GM23338 (cell line): Measurements from ENCODE around the gene PTBP2. TPM values are rescaled to one million over a fixed set of nuclear protein-coding genes. Genes with fewer than 3 reads are reported as not detected.
A peak's percentile ranks its signal among the peaks of the same experiment; 100 is the strongest.

ENCODE experiments used
- ATAC-seq: fragments of 200-7000 bp; cut with Tn5 transposase; 3 replicates; pipeline ENCODE4 v1.9.1; 2020
- DNase-seq: peaks from one replicate; pipeline ENCODE4 v3.0.0-alpha.2; 2015; ENCODE audit warnings: low spot score
- H2AFZ ChIP-seq: fragments of 200-600 bp; sonication (generic); 2 replicates; pipeline ENCODE4 v1.8.0; 2016; ENCODE audit warnings: antibody characterized with exemption, mild to moderate bottlenecking, moderate library complexity
- H3F3A ChIP-seq: fragments of 200-600 bp; sonication (generic); replicated peaks from 2 replicates; pipeline ENCODE4 v1.8.0; 2017; ENCODE audit warnings: antibody characterized with exemption, mixed run types, low read depth
- H3K27ac ChIP-seq: fragments of 200-600 bp; sonication (generic); 2 replicates; pipeline ENCODE4 v1.6.1; 2016; ENCODE audit warnings: low read depth
- H3K27me3 ChIP-seq: fragments of 200-600 bp; sonication (generic); 2 replicates; pipeline ENCODE4 v1.8.0; 2016; ENCODE audit warnings: mild to moderate bottlenecking, mixed run types, moderate library complexity; ENCODE audit not compliant: insufficient read depth
- H3K36me3 ChIP-seq: fragments of 200-600 bp; sonication (generic); 2 replicates; pipeline ENCODE4 v1.8.0; 2016; ENCODE audit warnings: mild to moderate bottlenecking; ENCODE audit not compliant: insufficient read depth
- H3K4me1 ChIP-seq: fragments of 200-600 bp; sonication (generic); 2 replicates; pipeline ENCODE4 v1.8.0; 2016; ENCODE audit warnings: mild to moderate bottlenecking, moderate library complexity; ENCODE audit not compliant: insufficient read depth
- H3K4me2 ChIP-seq: fragments of 200-600 bp; sonication (generic); 2 replicates; pipeline ENCODE4 v1.7.1; 2017; ENCODE audit warnings: mixed run types
- H3K4me3 ChIP-seq: fragments of 200-600 bp; sonication (generic); 2 replicates; pipeline ENCODE4 v1.6.1; 2016; ENCODE audit warnings: mixed run types
- H3K79me2 ChIP-seq: fragments of 200-600 bp; sonication (generic); replicated peaks from 2 replicates; pipeline ENCODE4 v1.8.0; 2017; ENCODE audit warnings: mild to moderate bottlenecking; ENCODE audit not compliant: insufficient read depth
- H3K9me2 ChIP-seq: fragments of 200-600 bp; sonication (generic); 2 replicates; pipeline ENCODE4 v1.8.0; 2017; ENCODE audit not compliant: insufficient read depth
- H4K20me1 ChIP-seq: fragments of 200-600 bp; sonication (generic); replicated peaks from 2 replicates; pipeline ENCODE4 v1.8.0; 2017; ENCODE audit warnings: mild to moderate bottlenecking; ENCODE audit not compliant: insufficient read depth
- H3K27ac Mint-ChIP-seq: 2 replicates; pipeline ENCODE4 v1.8.0; 2020; ENCODE audit warnings: inconsistent platforms, mild to moderate bottlenecking, moderate library complexity, mixed read lengths
- H3K27me3 Mint-ChIP-seq: 3 replicates; pipeline ENCODE4 v1.8.0; 2022; ENCODE audit warnings: low read depth, mild to moderate bottlenecking, moderate library complexity, mixed read lengths, inconsistent platforms; ENCODE audit not compliant: insufficient read depth, poor library complexity
- H3K36me3 Mint-ChIP-seq: 3 replicates; pipeline ENCODE4 v1.8.0; 2021; ENCODE audit warnings: low read depth, mild to moderate bottlenecking, inconsistent platforms, moderate library complexity, mixed read lengths
- H3K4me1 Mint-ChIP-seq: 3 replicates; pipeline ENCODE4 v1.8.0; 2020; ENCODE audit warnings: mild to moderate bottlenecking, inconsistent platforms, mixed read lengths
- H3K4me3 Mint-ChIP-seq: 3 replicates; pipeline ENCODE4 v1.8.0; 2021; ENCODE audit warnings: moderate library complexity, mild to moderate bottlenecking, inconsistent platforms, mixed read lengths
- H3K9me3 Mint-ChIP-seq: 3 replicates; pipeline ENCODE4 v1.8.0; 2020; ENCODE audit warnings: moderate library complexity, mild to moderate bottlenecking, inconsistent platforms, mixed read lengths
- CREB1 ChIP-seq: fragments of 250-450 bp; sonication (Bioruptor Pico); IDR thresholded peaks from 2 replicates; pipeline ENCODE4 v1.5.0; 2020; ENCODE audit warnings: low read depth, mild to moderate bottlenecking, moderate library complexity
- ETS1 ChIP-seq: IDR thresholded peaks from 2 replicates; pipeline ENCODE4 v1.6.1; 2016; ENCODE audit warnings: antibody characterized with exemption
- EZH2 ChIP-seq: fragments of 200-600 bp; sonication (generic); IDR thresholded peaks from one replicate; pipeline ENCODE4 v1.8.0; 2017; ENCODE audit warnings: antibody characterized with exemption, mild to moderate bottlenecking, low read depth; ENCODE audit not compliant: unreplicated experiment
- EZH2phosphoT487 ChIP-seq: fragments of 200-600 bp; sonication (generic); IDR thresholded peaks from one replicate; pipeline ENCODE4 v1.8.1; 2018; ENCODE audit warnings: antibody characterized with exemption; ENCODE audit not compliant: unreplicated experiment
- JUNB ChIP-seq: IDR thresholded peaks from one replicate; pipeline ENCODE4 v1.6.1; 2016; ENCODE audit warnings: antibody characterized with exemption; ENCODE audit not compliant: unreplicated experiment
- NANOG ChIP-seq: IDR thresholded peaks from 2 replicates; pipeline ENCODE4 v1.6.1; 2016; ENCODE audit warnings: antibody characterized with exemption, borderline replicate concordance
- POLR2AphosphoS5 ChIP-seq: IDR thresholded peaks from 2 replicates; pipeline ENCODE4 v1.6.1; 2016; ENCODE audit warnings: antibody characterized with exemption, low read depth
- STAT1 ChIP-seq: IDR thresholded peaks from one replicate; pipeline ENCODE4 v1.6.1; 2016; ENCODE audit warnings: antibody characterized with exemption; ENCODE audit not compliant: unreplicated experiment
- ZNF331 ChIP-seq: fragments of 250-450 bp; sonication (Bioruptor Pico); IDR thresholded peaks from 2 replicates; pipeline ENCODE4 v1.5.0; 2020; ENCODE audit warnings: low read depth, mild to moderate bottlenecking, moderate library complexity
- polyA plus RNA-seq: library from polyadenylated mRNA; unstranded; fragments of >200 nt; fragmentation: Nextera tagmentation; extraction: Ambion mirVana; gene quantifications from 2 replicates; pipeline ENCODE4 v1.2.1, GENCODE V29; 2016
- total RNA-seq: library from RNA; depleted of rRNA; stranded (reverse); fragments of >200 nt; shearing (Covaris generic); gene quantifications from 2 replicates; pipeline ENCODE4 v1.2.3, GENCODE V29; 2014
- TF ChIP-seq, protein P1 (sequence below): IDR thresholded peaks from one replicate; pipeline ENCODE4 v1.6.1; 2018; ENCODE audit warnings: antibody characterized with exemption; ENCODE audit not compliant: unreplicated experiment
- TF ChIP-seq, protein P2 (sequence below): fragments of 250-450 bp; sonication (Bioruptor Pico); IDR thresholded peaks from 2 replicates; pipeline ENCODE4 v1.5.0; 2020; ENCODE audit warnings: mild to moderate bottlenecking, moderate library complexity
- TF ChIP-seq, protein P3 (sequence below), 2 experiments: fragments of 200-600 bp in 1 of 2; sonication (generic) in 1 of 2; conservative IDR thresholded peaks; 2 replicates each; pipeline versions ENCODE4 v1.5.1 to v1.6.1; 2016 to 2017; ENCODE audit warnings: antibody characterized with exemption in 2 of 2, low read depth in 2 of 2, mild to moderate bottlenecking in 2 of 2, moderate library complexity in 1 of 2

The PTBP2 gene
- total and polyA plus RNA-seq, 2 experiments from 2014 or later: 50.2 to 108 TPM

DNA sequence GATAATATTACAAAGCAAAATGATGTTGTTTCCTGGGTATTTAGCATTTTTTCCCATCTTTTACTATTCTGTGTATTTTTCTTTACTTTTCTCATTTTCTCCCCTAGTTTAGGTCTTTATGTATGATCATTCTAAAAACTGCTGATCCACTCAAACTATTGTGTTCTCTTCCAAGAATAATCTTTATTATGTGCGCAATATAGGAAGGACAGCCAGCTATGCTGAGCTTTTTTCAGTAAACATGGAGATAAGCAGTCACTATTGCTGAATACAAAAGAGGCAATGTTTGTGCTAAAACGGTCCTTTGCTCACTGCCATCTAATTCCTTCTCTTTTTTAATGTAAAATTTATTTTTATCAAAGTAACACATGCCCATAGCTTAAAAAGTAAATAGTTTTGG lies 6.7 kb upstream of the PTBP2 start:
- H3K4me3 Mint-ChIP-seq: no peak overlapping the region
- H3K36me3 Mint-ChIP-seq: no peaks in the 10 kb centered on the region
- TF ChIP-seq, protein P1, sequence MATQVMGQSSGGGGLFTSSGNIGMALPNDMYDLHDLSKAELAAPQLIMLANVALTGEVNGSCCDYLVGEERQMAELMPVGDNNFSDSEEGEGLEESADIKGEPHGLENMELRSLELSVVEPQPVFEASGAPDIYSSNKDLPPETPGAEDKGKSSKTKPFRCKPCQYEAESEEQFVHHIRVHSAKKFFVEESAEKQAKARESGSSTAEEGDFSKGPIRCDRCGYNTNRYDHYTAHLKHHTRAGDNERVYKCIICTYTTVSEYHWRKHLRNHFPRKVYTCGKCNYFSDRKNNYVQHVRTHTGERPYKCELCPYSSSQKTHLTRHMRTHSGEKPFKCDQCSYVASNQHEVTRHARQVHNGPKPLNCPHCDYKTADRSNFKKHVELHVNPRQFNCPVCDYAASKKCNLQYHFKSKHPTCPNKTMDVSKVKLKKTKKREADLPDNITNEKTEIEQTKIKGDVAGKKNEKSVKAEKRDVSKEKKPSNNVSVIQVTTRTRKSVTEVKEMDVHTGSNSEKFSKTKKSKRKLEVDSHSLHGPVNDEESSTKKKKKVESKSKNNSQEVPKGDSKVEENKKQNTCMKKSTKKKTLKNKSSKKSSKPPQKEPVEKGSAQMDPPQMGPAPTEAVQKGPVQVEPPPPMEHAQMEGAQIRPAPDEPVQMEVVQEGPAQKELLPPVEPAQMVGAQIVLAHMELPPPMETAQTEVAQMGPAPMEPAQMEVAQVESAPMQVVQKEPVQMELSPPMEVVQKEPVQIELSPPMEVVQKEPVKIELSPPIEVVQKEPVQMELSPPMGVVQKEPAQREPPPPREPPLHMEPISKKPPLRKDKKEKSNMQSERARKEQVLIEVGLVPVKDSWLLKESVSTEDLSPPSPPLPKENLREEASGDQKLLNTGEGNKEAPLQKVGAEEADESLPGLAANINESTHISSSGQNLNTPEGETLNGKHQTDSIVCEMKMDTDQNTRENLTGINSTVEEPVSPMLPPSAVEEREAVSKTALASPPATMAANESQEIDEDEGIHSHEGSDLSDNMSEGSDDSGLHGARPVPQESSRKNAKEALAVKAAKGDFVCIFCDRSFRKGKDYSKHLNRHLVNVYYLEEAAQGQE: no peak
- no peak for TF ChIP-seq EZH2phosphoT487
- TF ChIP-seq ZNF331: no peak
- no peak for TF ChIP-seq CREB1 (CRISPR knock-in tag)
- no peak for TF ChIP-seq EZH2
- TF ChIP-seq STAT1: no peak
- no peak for TF ChIP-seq JUNB
- TF ChIP-seq POLR2AphosphoS5: no peak
- TF ChIP-seq, protein P2, sequence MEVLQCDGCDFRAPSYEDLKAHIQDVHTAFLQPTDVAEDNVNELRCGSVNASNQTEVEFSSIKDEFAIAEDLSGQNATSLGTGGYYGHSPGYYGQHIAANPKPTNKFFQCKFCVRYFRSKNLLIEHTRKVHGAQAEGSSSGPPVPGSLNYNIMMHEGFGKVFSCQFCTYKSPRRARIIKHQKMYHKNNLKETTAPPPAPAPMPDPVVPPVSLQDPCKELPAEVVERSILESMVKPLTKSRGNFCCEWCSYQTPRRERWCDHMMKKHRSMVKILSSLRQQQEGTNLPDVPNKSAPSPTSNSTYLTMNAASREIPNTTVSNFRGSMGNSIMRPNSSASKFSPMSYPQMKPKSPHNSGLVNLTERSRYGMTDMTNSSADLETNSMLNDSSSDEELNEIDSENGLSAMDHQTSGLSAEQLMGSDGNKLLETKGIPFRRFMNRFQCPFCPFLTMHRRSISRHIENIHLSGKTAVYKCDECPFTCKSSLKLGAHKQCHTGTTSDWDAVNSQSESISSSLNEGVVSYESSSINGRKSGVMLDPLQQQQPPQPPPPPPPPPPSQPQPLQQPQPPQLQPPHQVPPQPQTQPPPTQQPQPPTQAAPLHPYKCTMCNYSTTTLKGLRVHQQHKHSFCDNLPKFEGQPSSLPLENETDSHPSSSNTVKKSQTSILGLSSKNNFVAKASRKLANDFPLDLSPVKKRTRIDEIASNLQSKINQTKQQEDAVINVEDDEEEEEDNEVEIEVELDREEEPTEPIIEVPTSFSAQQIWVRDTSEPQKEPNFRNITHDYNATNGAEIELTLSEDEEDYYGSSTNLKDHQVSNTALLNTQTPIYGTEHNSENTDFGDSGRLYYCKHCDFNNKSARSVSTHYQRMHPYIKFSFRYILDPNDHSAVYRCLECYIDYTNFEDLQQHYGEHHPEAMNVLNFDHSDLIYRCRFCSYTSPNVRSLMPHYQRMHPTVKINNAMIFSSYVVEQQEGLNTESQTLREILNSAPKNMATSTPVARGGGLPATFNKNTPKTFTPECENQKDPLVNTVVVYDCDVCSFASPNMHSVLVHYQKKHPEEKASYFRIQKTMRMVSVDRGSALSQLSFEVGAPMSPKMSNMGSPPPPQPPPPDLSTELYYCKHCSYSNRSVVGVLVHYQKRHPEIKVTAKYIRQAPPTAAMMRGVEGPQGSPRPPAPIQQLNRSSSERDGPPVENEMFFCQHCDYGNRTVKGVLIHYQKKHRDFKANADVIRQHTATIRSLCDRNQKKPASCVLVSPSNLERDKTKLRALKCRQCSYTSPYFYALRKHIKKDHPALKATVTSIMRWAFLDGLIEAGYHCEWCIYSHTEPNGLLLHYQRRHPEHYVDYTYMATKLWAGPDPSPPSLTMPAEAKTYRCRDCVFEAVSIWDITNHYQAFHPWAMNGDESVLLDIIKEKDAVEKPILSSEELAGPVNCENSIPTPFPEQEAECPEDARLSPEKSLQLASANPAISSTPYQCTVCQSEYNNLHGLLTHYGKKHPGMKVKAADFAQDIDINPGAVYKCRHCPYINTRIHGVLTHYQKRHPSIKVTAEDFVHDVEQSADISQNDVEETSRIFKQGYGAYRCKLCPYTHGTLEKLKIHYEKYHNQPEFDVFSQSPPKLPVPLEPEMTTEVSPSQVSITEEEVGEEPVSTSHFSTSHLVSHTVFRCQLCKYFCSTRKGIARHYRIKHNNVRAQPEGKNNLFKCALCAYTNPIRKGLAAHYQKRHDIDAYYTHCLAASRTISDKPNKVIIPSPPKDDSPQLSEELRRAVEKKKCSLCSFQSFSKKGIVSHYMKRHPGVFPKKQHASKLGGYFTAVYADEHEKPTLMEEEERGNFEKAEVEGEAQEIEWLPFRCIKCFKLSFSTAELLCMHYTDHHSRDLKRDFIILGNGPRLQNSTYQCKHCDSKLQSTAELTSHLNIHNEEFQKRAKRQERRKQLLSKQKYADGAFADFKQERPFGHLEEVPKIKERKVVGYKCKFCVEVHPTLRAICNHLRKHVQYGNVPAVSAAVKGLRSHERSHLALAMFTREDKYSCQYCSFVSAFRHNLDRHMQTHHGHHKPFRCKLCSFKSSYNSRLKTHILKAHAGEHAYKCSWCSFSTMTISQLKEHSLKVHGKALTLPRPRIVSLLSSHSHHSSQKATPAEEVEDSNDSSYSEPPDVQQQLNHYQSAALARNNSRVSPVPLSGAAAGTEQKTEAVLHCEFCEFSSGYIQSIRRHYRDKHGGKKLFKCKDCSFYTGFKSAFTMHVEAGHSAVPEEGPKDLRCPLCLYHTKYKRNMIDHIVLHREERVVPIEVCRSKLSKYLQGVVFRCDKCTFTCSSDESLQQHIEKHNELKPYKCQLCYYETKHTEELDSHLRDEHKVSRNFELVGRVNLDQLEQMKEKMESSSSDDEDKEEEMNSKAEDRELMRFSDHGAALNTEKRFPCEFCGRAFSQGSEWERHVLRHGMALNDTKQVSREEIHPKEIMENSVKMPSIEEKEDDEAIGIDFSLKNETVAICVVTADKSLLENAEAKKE (CRISPR knock-in tag): no peak
- TF ChIP-seq ETS1: no peak
- TF ChIP-seq, protein P3, sequence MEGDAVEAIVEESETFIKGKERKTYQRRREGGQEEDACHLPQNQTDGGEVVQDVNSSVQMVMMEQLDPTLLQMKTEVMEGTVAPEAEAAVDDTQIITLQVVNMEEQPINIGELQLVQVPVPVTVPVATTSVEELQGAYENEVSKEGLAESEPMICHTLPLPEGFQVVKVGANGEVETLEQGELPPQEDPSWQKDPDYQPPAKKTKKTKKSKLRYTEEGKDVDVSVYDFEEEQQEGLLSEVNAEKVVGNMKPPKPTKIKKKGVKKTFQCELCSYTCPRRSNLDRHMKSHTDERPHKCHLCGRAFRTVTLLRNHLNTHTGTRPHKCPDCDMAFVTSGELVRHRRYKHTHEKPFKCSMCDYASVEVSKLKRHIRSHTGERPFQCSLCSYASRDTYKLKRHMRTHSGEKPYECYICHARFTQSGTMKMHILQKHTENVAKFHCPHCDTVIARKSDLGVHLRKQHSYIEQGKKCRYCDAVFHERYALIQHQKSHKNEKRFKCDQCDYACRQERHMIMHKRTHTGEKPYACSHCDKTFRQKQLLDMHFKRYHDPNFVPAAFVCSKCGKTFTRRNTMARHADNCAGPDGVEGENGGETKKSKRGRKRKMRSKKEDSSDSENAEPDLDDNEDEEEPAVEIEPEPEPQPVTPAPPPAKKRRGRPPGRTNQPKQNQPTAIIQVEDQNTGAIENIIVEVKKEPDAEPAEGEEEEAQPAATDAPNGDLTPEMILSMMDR (conservative IDR thresholded peaks at IDR 0.05; ENCODE audit: low read depth in 2 of 2): no peak
- TF ChIP-seq NANOG: no peak
- H3K9me3 Mint-ChIP-seq: peaks cover 4% of the 10 kb centered on the region
- Histone ChIP-seq H3K27me3 (no peaks in the 10 kb centered on the region), H4K20me1 (no peaks in the 10 kb centered on the region), H3K36me3 (no peaks in the 10 kb centered on the region), H2AFZ (no peak overlapping the region), H3K27ac (peak overlapping the region; percentile 59), H3K79me2 (no peaks in the 10 kb centered on the region), H3K4me1 (peaks cover 14% of the 10 kb centered on the region; the same call in 1 of the 2 replicates), H3K4me3 (peak overlapping the region; percentile 4), H3K9me2 (no peaks in the 10 kb centered on the region), H3F3A (no peaks in the 10 kb centered on the region; the same call in 1 of the 2 replicates), H3K4me2 (peak overlapping the region; percentile 21; the same call in 1 of the 2 replicates)
- peak; percentile 18 for ATAC-seq
- no peaks in the 10 kb centered on the region for H3K27me3 Mint-ChIP-seq
- peak overlapping the region; percentile 26; the same call in 1 of the 2 replicates for H3K27ac Mint-ChIP-seq
- DNase-seq: no peak
- peaks cover 16% of the 10 kb centered on the region for H3K4me1 Mint-ChIP-seq
